CD14-positive monocyte (primary cell): ENCODE data around the gene SCRN2. TPM values are rescaled to one million over a fixed set of nuclear protein-coding genes. Genes with fewer than 3 reads are reported as not detected.

Experiments used
- DNase-seq, 3 donors: peaks; one replicate each; pipeline ENCODE4 v3.0.0-alpha.2; 2011 to 2022
- H2AFZ ChIP-seq: 2 replicates; pipeline ENCODE4 v1.6.0; 2012; ENCODE audit warnings: mild to moderate bottlenecking, low read depth, low read length, inconsistent platforms; ENCODE audit not compliant: insufficient read depth, poor library complexity, severe bottlenecking
- H3K27ac ChIP-seq, 2 donors: 1 replicate in 1 of 2; 2 replicates in 1 of 2; pipeline ENCODE4 v1.5.1; 2012 to 2013; ENCODE audit warnings: low read length in 2 of 2, control low read depth in 1 of 2, inconsistent platforms in 1 of 2, low read depth in 1 of 2, mild to moderate bottlenecking in 1 of 2
- H3K27me3 ChIP-seq, 2 donors: one replicate each; pipeline versions ENCODE4 v1.6.0 to v1.6.1; 2011 to 2013; ENCODE audit warnings: low read length in 2 of 2; ENCODE audit not compliant: control insufficient read depth in 2 of 2, insufficient read depth in 2 of 2
- H3K36me3 ChIP-seq, 2 donors: replicated peaks in 1 of 2; 1 replicate in 1 of 2; 2 replicates in 1 of 2; pipeline versions ENCODE4 v1.5.1 to v1.6.1; 2012 to 2013; ENCODE audit warnings: low read length in 2 of 2, control low read depth in 1 of 2, inconsistent platforms in 1 of 2, mild to moderate bottlenecking in 1 of 2; ENCODE audit not compliant: insufficient read depth in 2 of 2, control insufficient read depth in 1 of 2
- H3K4me1 ChIP-seq, 2 donors: 1 replicate in 1 of 2; 2 replicates in 1 of 2; pipeline versions ENCODE4 v1.5.1 to v1.6.1; 2012 to 2013; ENCODE audit warnings: low read length in 2 of 2, control low read depth in 1 of 2, inconsistent platforms in 1 of 2, mild to moderate bottlenecking in 1 of 2, moderate library complexity in 1 of 2; ENCODE audit not compliant: insufficient read depth in 2 of 2, control insufficient read depth in 1 of 2
- H3K4me2 ChIP-seq: replicated peaks from 2 replicates; pipeline ENCODE3; 2012; ENCODE audit warnings: low read length, moderate library complexity, mild to moderate bottlenecking; ENCODE audit not compliant: poor library complexity, severe bottlenecking; ENCODE audit errors: extremely low read depth
- H3K4me3 ChIP-seq, 3 experiments: fragments of 200-600 bp in 1 of 3; sonication (generic) in 1 of 3; replicated peaks in 1 of 3; 1 replicate in 2 of 3; 2 replicates in 1 of 3; pipeline ENCODE4 v1.5.1; 2011 to 2013; ENCODE audit warnings: low read length in 3 of 3, mild to moderate bottlenecking in 3 of 3, control low read depth in 2 of 3, low read depth in 2 of 3, inconsistent platforms in 1 of 3, moderate library complexity in 1 of 3
- H3K79me2 ChIP-seq: 2 replicates; pipeline ENCODE4 v1.6.0; 2012; ENCODE audit warnings: mild to moderate bottlenecking, control low read depth, inconsistent platforms, low read length, moderate library complexity; ENCODE audit not compliant: insufficient read depth
- H3K9ac ChIP-seq: 2 replicates; pipeline ENCODE4 v1.6.0; 2017; ENCODE audit warnings: low read length, mild to moderate bottlenecking; ENCODE audit not compliant: insufficient read depth, poor library complexity, severe bottlenecking
- H3K9me3 ChIP-seq, 2 donors: replicated peaks in 1 of 2; 1 replicate in 1 of 2; 2 replicates in 1 of 2; pipeline versions ENCODE4 v1.5.1 to v1.6.1; 2012 to 2013; ENCODE audit warnings: low read length in 2 of 2, control low read depth in 1 of 2; ENCODE audit not compliant: control insufficient read depth in 1 of 2, insufficient read depth in 1 of 2
- H4K20me1 ChIP-seq: 2 replicates; pipeline ENCODE4 v1.6.0; 2012; ENCODE audit warnings: mild to moderate bottlenecking, low read length, control low read depth, moderate library complexity; ENCODE audit not compliant: insufficient read depth
- H3K27ac Mint-ChIP-seq, 7 donors: one replicate each; pipeline ENCODE4 v1.8.0; 2020; ENCODE audit warnings: mild to moderate bottlenecking in 7 of 7, mixed read lengths in 7 of 7, moderate library complexity in 6 of 7, inconsistent platforms in 2 of 7
- H3K27me3 Mint-ChIP-seq, 3 donors: one replicate each; pipeline ENCODE4 v1.8.0; 2021 to 2022; ENCODE audit warnings: low read depth in 3 of 3, mild to moderate bottlenecking in 3 of 3, mixed read lengths in 3 of 3, moderate library complexity in 3 of 3, inconsistent platforms in 1 of 3
- H3K36me3 Mint-ChIP-seq, 2 donors: one replicate each; pipeline ENCODE4 v1.8.0; 2020; ENCODE audit warnings: mixed read lengths in 2 of 2, inconsistent platforms in 1 of 2, mild to moderate bottlenecking in 1 of 2
- H3K4me1 Mint-ChIP-seq: one replicate; pipeline ENCODE4 v1.8.0; 2020; ENCODE audit warnings: mild to moderate bottlenecking, mixed read lengths
- H3K4me3 Mint-ChIP-seq, 2 donors: one replicate each; pipeline ENCODE4 v1.8.0; 2020; ENCODE audit warnings: mild to moderate bottlenecking in 2 of 2, mixed read lengths in 2 of 2, moderate library complexity in 1 of 2
- H3K9me3 Mint-ChIP-seq, 7 donors: one replicate each; pipeline ENCODE4 v1.8.0; 2020 to 2022; ENCODE audit warnings: mixed read lengths in 7 of 7, mild to moderate bottlenecking in 6 of 7, moderate library complexity in 6 of 7, inconsistent platforms in 2 of 7
- CTCF ChIP-seq: fragments of 200-600 bp; IDR thresholded peaks from one replicate; pipeline ENCODE4 v1.8.0; 2022; ENCODE audit warnings: antibody characterized with exemption, mild to moderate bottlenecking
- WGBS: methylation state at CpG from one replicate; pipeline ENCODE4 v1.1.5; 2013; ENCODE audit warnings: missing lambda C conversion rate; ENCODE audit not compliant: insufficient coverage; 5-methylcytosine and 5-hydroxymethylcytosine counted together
- intact Hi-C, 2 donors: fragments of 100-400 bp; cut with micrococcal nuclease; formaldehyde crosslinking; loops; one replicate each; pipeline versions ENCODE4 v1.15.0 to v1.15.1; 2023
- polyA plus RNA-seq, 3 donors: library from polyadenylated mRNA; depleted of rRNA in 1 of 3; unstranded in 2 of 3; stranded (reverse) in 1 of 3; fragments of 300-500 nt in 2 of 3; fragments of >200 nt in 1 of 3; fragmentation: Illumina TruSeq in 2 of 3; gene quantifications; 1 replicate in 2 of 3; 2 replicates in 1 of 3; pipeline ENCODE4 v1.2.3, GENCODE V29; 2012 to 2021

SCRN2 gene
- polyA plus RNA-seq, 3 donors = 13.2 to 45.1 (median 14.5) TPM

- H3K9me3 Mint-ChIP-seq = peaks cover 0 to 2% (median 0%) of the 10 kb centered on the region in 7 donors
- Histone ChIP-seq H3K4me3 (no peak overlapping the region), H3K27me3 (no peaks in the 10 kb centered on the region), H3K9ac (no peak overlapping the region), H3K4me2 (no peak overlapping the region), H3K79me2 (no peaks in the 10 kb centered on the region), H3K27ac (no peak overlapping the region), H3K9me3 (no peaks in the 10 kb centered on the region), H4K20me1 (no peaks in the 10 kb centered on the region), H3K4me1 (no peaks in the 10 kb centered on the region), H3K36me3 (peaks cover 5 to 8% of the 10 kb centered on the region in 2 donors), H2AFZ (no peak overlapping the region)
- no peak overlapping the region for H3K27ac Mint-ChIP-seq
- intact Hi-C loops = no loop called here
- peaks cover 10 to 11% of the 10 kb centered on the region in 2 donors for H3K36me3 Mint-ChIP-seq
- peaks cover 8 to 14% (median 10%) of the 10 kb centered on the region in 3 donors for H3K27me3 Mint-ChIP-seq
- peak; percentile 70 for TF ChIP-seq CTCF
- peak in 2 of 3 donors; percentile 6 to 8 for DNase-seq
- no peak overlapping the region for H3K4me3 Mint-ChIP-seq
- WGBS = 29% methylated on average over 6 of the region's 9 CpGs
- H3K4me1 Mint-ChIP-seq = no peaks in the 10 kb centered on the region
These were observed 38.6 kb downstream of the SCRN2 start for GRCh38 chr17:47802341-47803022.

- Histone ChIP-seq H3K4me2 (no peak overlapping the region), H2AFZ (no peak overlapping the region), H3K4me1 (no peaks in the 10 kb centered on the region), H3K36me3 (peaks cover 0 to 3% of the 10 kb centered on the region in 2 donors), H4K20me1 (no peaks in the 10 kb centered on the region), H3K27ac (no peak overlapping the region), H3K4me3 (no peak overlapping the region), H3K27me3 (no peaks in the 10 kb centered on the region), H3K9me3 (no peaks in the 10 kb centered on the region), H3K9ac (no peak overlapping the region), H3K79me2 (no peaks in the 10 kb centered on the region)
- Mint-ChIP-seq H3K36me3 (peaks cover 4 to 5% of the 10 kb centered on the region in 2 donors), H3K4me3 (no peak overlapping the region), H3K27ac (peak overlapping the region in 1 of 7 donors; percentile 28), H3K27me3 (peaks cover 8 to 14% (median 10%) of the 10 kb centered on the region in 3 donors), H3K9me3 (peaks cover 0 to 2% (median 0%) of the 10 kb centered on the region in 7 donors), H3K4me1 (no peaks in the 10 kb centered on the region)
- TF ChIP-seq CTCF = no peak
- DNase-seq = no peak
- intact Hi-C loops = no loop called here
- WGBS = 78% methylated on average over 1 of the region's 6 CpGs
These were observed 39.2 kb downstream of the SCRN2 start for GRCh38 chr17:47801906-47802305.
